ENCODE data around the gene COQ3.

Gene COQ3

GRCh38 chr6:99330159-99330558, 63.8 kb downstream of the COQ3 start:
- peak; percentile 85 to 94 (median 89) for DNase-seq

GRCh38 chr6:99324996-99325395, 69.0 kb downstream of the COQ3 start:
- DNase-seq, result no peak
